HAP-1 (cell line): ENCODE measurements around the gene GPC3.

ENCODE experiments used
- DNase-seq, 2 experiments: peaks; one replicate each; pipeline ENCODE4 v3.0.0-alpha.2; 2016 to 2020; ENCODE audit warnings: low spot score in 2 of 2
- H3K27me3 ChIP-seq: fragments of 250-450 bp; sonication (Bioruptor Pico); 2 replicates; pipeline ENCODE4 v1.5.1; 2020; ENCODE audit warnings: low read depth, mild to moderate bottlenecking, moderate library complexity
- H3K36me3 ChIP-seq: fragments of 250-450 bp; sonication (Bioruptor Pico); replicated peaks from 2 replicates; pipeline ENCODE4 v1.5.1; 2020; ENCODE audit warnings: mild to moderate bottlenecking
- H3K4me1 ChIP-seq: fragments of 250-450 bp; sonication (Bioruptor Pico); 2 replicates; pipeline ENCODE4 v1.5.1; 2020; ENCODE audit warnings: mild to moderate bottlenecking
- H3K4me3 ChIP-seq: fragments of 250-450 bp; sonication (Bioruptor Pico); 2 replicates; pipeline ENCODE4 v1.5.1; 2020; ENCODE audit warnings: mild to moderate bottlenecking, moderate library complexity
- H3K9me3 ChIP-seq: fragments of 250-450 bp; sonication (Bioruptor Pico); 2 replicates; pipeline ENCODE4 v1.5.1; 2020; ENCODE audit warnings: mild to moderate bottlenecking, moderate library complexity
- in situ Hi-C: fragments of 300-500 bp; cut with MboI; formaldehyde crosslinking; loops from 3 replicates; pipeline ENCODE4 v1.14.3; 2020; ENCODE audit warnings: low sequenced_read_pairs, inconsistent platforms, mixed read lengths

GPC3 gene

DNA sequence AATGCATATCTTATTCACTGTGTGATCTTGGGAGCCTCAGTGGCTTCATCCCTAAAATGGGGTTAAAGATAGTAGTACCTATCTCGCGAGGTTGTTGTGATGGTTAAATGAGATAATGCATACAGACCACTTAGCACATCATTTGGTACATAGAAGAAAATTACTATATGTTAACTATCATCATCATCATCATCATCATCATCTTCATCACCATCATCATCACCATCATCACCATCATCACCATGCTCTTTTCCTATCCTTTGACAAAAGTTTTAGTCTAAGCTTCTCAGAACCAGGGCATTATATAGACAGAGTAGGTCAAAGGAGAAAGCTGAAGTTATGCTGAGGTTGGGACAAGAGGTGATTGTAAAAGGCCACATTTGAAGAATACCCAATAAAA lies 145.0 kb downstream of the GPC3 start:
- in situ Hi-C loops, result no loop called here
- DNase-seq, result no peak
- Histone ChIP-seq H3K4me1 (peaks cover 16% of the 10 kb centered on the region), H3K27me3 (no peaks in the 10 kb centered on the region), H3K36me3 (peaks cover 8% of the 10 kb centered on the region; the same call in 1 of the 2 replicates), H3K9me3 (no peaks in the 10 kb centered on the region), H3K4me3 (no peak overlapping the region)

DNA sequence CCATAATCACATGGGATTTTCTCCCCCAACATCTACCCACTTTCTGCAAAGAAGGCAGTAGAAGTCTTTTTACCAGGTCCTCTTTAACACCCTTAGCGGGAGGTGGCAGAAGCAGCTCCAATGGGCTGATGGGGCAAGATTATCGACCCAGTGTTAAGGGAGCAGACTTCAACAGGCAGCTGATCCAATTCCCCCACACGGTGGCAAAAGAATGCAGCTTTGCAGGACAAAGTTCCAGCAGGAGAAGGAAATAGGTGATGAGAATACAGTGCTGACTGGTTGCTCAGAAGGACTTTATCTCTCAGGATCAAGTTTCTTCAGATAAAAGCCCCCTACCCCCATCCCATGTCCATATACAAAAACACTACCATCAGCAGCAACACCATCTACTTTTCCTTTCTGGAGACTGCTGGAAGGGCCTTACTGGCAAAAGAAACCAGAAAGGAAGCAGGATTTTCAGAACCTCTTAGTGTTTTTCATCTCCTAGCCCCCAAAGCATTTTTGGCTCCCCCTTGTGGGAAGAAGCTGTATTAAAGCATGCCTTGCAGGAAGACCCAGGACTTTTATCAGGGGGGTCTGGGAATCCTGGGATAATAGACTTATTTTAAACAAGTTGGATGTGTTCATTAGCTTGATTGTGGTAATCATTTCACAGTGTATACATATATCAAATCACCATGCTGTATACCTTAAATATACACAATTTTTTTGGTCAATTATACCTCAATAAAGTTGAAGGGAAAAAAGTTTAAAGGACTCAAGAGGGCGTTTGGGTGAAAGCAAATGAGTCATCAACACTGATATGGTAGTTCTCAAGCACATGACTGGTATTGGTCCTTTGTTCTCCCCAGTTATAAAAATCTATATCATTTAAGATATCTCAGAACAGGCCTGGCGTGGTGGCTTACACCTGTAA lies 146.4 kb downstream of the GPC3 start:
- Histone ChIP-seq H3K27me3 (no peaks in the 10 kb centered on the region), H3K4me3 (no peak overlapping the region), H3K36me3 (peaks cover 8% of the 10 kb centered on the region), H3K9me3 (no peaks in the 10 kb centered on the region), H3K4me1 (peaks cover 9% of the 10 kb centered on the region)
- DNase-seq, result peak; percentile 59 to 83
- in situ Hi-C loops, result no loop called here

DNA sequence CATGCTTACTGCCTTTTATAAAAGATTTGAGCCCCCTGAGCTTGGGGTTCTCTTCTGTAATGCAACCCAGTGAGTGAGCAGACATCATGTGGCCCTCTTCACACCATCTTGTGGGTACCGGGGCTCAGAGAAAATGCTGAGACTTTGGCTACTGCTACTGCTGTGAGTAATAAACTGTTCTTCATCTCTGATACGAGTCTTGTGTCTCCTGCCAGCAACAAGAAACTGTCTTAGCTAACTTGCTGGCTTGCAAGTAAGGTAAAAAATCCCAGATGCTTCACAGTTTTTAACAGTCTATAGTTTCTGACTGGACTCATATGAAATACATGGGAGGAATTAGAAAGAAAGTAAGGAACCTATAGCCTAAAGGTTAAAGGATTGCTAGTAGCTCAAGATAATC lies 148.3 kb downstream of the GPC3 start:
- Histone ChIP-seq H3K36me3 (peaks cover 4% of the 10 kb centered on the region), H3K9me3 (no peaks in the 10 kb centered on the region), H3K4me3 (no peak overlapping the region), H3K27me3 (no peaks in the 10 kb centered on the region), H3K4me1 (peaks cover 9% of the 10 kb centered on the region)
- in situ Hi-C loops, result no loop called here
- no peak for DNase-seq

DNA sequence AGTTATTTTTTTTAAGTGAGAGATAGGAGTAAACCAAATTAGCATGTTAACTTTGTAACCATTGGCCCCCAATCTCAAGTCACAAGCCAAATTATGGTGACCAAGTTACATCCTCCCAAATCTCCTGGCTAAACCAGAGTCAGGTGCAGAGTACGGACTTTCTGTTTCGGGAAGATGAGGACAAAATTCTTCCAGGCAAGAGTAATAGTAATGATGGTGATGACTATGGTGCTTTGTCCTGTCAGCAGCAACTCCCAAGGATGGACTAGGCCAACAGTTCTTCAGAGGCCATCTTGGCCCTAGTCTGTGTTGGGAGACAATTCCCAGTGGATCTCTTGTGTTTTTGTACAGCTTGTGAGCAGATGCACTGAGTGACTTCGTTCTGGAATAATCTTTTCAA lies 148.8 kb downstream of the GPC3 start:
- no peaks in the 10 kb centered on the region for H3K9me3 ChIP-seq
- no peak for DNase-seq
- H3K4me1 ChIP-seq, result peaks cover 9% of the 10 kb centered on the region
- H3K36me3 ChIP-seq, result peaks cover 4% of the 10 kb centered on the region
- no peak overlapping the region for H3K4me3 ChIP-seq
- no peaks in the 10 kb centered on the region for H3K27me3 ChIP-seq
- in situ Hi-C loops, result no loop called here

DNA sequence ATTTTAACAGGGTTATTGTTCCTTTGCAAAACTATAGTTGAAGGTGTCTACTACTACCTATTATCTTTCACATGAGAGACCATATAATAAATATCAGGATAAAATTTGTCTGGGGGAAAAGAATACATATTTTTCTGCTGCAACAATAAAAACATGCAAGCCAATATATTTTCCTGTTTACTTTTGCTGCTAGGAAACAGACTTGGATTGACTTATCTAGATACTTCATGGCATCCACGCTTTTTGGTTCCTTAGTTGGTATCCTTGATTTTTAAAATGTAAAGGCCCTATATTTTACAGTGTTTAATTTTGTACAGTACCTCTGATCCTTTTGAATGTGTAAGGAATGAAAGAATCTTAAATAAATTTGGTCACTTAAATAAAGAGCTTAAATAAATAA lies 150.6 kb downstream of the GPC3 start:
- Histone ChIP-seq H3K27me3 (no peaks in the 10 kb centered on the region), H3K4me3 (no peak overlapping the region), H3K36me3 (peaks cover 4% of the 10 kb centered on the region), H3K4me1 (peaks cover 9% of the 10 kb centered on the region), H3K9me3 (no peaks in the 10 kb centered on the region)
- DNase-seq, result no peak
- in situ Hi-C loops, result no loop called here

DNA sequence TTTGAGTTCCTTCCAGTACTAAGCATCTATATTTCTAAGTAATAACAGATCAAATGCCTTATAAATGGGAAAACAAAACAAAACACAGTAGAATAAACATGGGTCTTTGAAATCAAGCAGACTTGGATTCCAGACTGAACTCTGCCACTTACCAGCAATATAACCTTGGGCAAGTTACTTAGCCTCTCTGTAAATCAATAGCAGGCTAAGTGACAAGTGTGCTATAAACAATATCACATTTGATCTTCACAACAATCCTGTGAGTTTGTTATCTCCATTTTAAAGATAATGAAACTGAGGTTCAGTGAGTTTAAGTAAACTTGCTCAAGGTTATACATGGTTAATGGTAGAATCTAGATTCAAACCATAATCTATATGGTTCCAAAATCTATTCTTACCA lies 165.8 kb downstream of the GPC3 start:
- H3K4me1 ChIP-seq, result no peaks in the 10 kb centered on the region
- DNase-seq, result no peak
- H3K9me3 ChIP-seq, result no peaks in the 10 kb centered on the region
- no peaks in the 10 kb centered on the region for H3K27me3 ChIP-seq
- H3K36me3 ChIP-seq, result peaks cover 7% of the 10 kb centered on the region; the same call in 1 of the 2 replicates
- no peak overlapping the region for H3K4me3 ChIP-seq
- in situ Hi-C loops, result no loop called here

DNA sequence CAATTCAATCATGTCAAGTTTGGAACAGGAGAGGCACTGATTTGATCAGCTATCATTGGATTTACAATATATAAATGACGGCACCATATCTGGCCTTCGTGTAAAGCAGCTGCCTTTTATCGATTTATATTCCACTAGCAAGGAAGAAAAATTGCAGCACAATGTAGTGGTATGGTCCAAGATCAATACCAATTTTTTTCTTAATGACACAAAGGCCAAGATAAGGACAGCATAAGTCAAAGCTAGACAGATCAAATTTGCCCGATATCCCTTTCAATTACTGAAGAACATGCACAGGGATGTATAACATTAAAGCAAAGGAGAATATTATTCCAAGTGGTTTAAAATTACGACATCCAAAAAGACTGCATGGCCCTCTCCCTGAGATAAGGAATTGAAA lies 167.4 kb downstream of the GPC3 start:
- H3K9me3 ChIP-seq, result no peaks in the 10 kb centered on the region

DNA sequence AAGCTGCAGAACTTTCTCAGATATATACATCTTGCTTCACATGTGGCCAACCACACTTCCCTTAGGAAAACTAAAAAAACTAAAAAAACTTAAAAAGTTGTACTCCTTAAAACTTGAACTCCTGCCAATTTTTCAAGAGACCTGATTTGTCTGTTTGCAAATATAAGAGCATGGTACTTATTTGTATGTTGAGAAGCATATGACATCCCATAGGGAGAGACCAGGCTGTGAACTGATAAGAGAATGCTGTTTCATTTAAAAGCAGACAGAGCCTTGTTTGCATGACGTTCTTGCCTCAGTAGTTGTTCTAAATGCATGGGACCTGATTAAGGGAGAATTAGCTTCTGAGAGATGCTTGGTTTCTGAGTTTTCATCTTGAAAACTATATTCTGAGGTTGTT lies 169.9 kb downstream of the GPC3 start:
- DNase-seq, result no peak
- H3K4me3 ChIP-seq, result no peak overlapping the region
- H3K9me3 ChIP-seq, result no peaks in the 10 kb centered on the region
- H3K36me3 ChIP-seq, result no peaks in the 10 kb centered on the region; the same call in 1 of the 2 replicates
- no peaks in the 10 kb centered on the region for H3K4me1 ChIP-seq
- no peaks in the 10 kb centered on the region for H3K27me3 ChIP-seq
- in situ Hi-C loops, result no loop called here

More for the DNA sequence above, 167.4 kb downstream of the GPC3 start:
- Histone ChIP-seq H3K4me3 (no peak overlapping the region), H3K36me3 (peaks cover 7% of the 10 kb centered on the region; the same call in 1 of the 2 replicates), H3K4me1 (no peaks in the 10 kb centered on the region), H3K27me3 (no peaks in the 10 kb centered on the region)
- in situ Hi-C loops, result no loop called here
- no peak for DNase-seq

DNA sequence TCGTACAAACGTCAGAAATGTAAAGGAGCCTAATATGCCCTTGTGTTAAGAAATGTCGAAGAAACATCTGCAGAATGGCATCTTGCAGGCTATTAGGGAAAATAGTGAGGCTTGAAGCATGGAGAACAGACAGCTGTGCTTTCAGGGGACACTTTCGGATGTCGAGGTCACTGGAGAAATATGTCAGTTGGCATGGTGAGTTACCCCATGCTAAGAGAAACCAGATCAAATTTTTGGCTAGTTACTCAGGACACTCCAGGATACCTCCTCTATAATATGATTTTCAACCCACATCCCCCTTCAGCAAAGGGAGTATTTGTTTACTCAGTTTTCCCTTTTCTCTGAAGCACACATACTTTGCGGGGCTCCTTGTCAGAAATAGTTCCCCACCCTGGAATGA lies 171.4 kb downstream of the GPC3 start:
- no peaks in the 10 kb centered on the region; the same call in 1 of the 2 replicates for H3K36me3 ChIP-seq
- H3K4me1 ChIP-seq, result no peaks in the 10 kb centered on the region
- H3K4me3 ChIP-seq, result no peak overlapping the region
- no peaks in the 10 kb centered on the region for H3K27me3 ChIP-seq
- in situ Hi-C loops, result no loop called here
- no peak for DNase-seq
- H3K9me3 ChIP-seq, result no peaks in the 10 kb centered on the region

DNA sequence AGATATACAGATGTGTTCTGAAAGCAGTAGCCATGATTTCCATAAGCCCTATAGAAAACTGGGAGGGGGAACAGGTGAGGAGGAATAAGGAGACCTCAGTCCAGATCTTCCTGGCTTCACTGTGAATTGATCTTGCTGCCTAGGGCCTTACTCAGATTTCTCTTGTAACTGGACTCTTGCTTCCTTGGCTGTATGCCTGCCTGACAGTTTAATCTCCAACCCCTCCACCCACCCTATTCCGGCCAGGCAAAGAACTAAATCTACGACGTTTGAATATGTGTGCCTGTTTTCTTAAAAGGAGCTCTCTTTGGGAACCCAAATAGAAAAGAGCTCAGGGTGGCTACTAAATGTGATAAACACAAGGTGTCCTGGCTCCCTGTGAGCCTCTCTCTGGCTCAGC lies 173.0 kb downstream of the GPC3 start:
- H3K36me3 ChIP-seq, result peaks cover 7% of the 10 kb centered on the region
- no peak overlapping the region for H3K4me3 ChIP-seq
- no peak for DNase-seq
- in situ Hi-C loops, result no loop called here
- no peaks in the 10 kb centered on the region for H3K27me3 ChIP-seq
- no peaks in the 10 kb centered on the region for H3K4me1 ChIP-seq
- no peaks in the 10 kb centered on the region for H3K9me3 ChIP-seq

DNA sequence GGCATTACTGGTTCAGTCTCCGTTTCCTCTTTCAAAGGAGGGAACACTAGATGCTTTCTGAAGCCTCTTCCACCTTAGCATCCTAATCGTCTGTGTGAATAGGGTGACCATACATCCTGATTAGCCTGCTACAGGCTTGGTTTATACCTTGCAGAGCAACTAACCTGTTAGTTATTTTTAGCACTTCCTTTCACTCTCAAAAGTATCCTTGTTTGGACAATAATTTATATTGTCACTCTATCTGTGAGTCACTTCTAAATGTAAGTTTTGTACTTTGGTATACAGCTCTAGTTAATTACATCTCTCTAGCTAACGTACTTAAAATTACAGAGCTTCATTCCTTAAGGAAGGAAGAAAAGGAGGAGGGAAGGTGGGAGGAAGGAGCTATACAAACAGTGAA lies 174.5 kb downstream of the GPC3 start:
- DNase-seq, result no peak
- no peaks in the 10 kb centered on the region for H3K27me3 ChIP-seq
- H3K4me1 ChIP-seq, result no peaks in the 10 kb centered on the region
- no peaks in the 10 kb centered on the region for H3K9me3 ChIP-seq
- peaks cover 14% of the 10 kb centered on the region for H3K36me3 ChIP-seq
- in situ Hi-C loops, result no loop called here
- H3K4me3 ChIP-seq, result no peak overlapping the region

DNA sequence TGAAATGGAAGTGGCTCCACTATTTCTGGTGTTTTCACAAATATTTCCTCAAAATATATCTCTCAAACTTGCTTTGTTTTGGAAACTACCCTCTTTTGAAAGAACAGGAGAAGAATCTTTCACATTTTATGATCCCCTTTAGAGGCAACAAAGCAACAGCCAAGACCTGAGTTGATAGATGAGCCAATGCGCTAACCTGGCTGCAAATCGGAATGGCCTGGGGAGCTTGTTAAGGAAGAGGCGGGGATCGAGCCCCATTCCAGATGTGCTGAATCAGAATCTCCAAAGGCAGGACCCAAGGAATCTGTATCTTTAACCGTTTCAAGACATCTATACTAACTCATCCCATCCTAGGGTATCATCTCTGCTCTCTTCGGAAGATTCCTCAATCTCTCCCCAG lies 181.3 kb downstream of the GPC3 start:
- in situ Hi-C loops, result no loop called here
- peaks cover 10% of the 10 kb centered on the region for H3K4me1 ChIP-seq
- H3K27me3 ChIP-seq, result no peaks in the 10 kb centered on the region
- no peaks in the 10 kb centered on the region for H3K9me3 ChIP-seq
- no peak overlapping the region for H3K4me3 ChIP-seq
- DNase-seq, result no peak
- peaks cover 14% of the 10 kb centered on the region for H3K36me3 ChIP-seq

DNA sequence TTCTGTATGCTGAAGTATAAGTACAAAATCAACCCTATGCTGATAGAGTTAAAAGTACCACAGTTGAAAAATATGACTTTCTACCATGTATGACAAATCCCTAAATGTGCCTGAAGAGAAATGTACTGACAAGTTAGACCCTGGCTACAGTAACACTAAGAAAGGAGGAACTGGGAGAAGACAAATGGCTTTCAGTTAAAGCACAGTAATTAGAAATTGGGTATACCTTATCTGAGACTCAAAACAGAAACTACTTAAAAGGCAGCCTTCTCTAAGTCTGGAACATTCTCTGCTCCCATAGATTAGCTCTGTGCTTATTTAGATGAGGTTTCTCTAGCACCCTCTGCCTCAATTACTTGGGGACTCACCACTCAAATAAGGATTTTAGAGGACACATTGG lies 189.1 kb downstream of the GPC3 start:
- H3K4me1 ChIP-seq, result peaks cover 30% of the 10 kb centered on the region
- no peaks in the 10 kb centered on the region for H3K27me3 ChIP-seq
- in situ Hi-C loops, result loop anchor here (25.0 kb wide), 1 partner anchor 591 kb away; no protein-coding TSS in a partner anchor
- H3K36me3 ChIP-seq, result no peaks in the 10 kb centered on the region; the same call in 1 of the 2 replicates
- DNase-seq, result no peak
- no peaks in the 10 kb centered on the region for H3K9me3 ChIP-seq
- H3K4me3 ChIP-seq, result no peak overlapping the region

DNA sequence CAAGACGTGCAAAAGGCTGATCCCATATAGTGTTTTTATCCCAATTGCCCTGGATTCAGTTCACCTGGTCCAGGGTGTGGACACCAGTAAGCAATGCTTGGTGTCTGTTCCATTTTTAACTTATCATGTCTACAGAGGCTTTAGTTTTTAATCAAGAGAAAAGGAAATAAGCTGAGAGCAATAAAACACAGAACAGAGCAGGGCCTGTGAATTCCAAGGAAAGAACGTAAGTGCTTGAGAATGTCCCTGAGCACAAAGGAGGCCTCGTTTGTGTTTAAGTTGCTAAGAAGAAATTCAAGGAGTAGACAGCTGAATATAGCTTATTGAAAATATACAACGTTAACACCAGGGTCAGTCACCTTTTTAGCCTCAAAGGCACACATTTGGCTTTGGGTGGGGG lies 191.3 kb downstream of the GPC3 start:
- H3K9me3 ChIP-seq, result no peaks in the 10 kb centered on the region
- in situ Hi-C loops, result loop anchor here (5.0 to 25.0 kb wide), 2 partner anchors 123 to 593 kb away; no protein-coding TSS in a partner anchor
- peak in 1 of 2 experiments; percentile 23 for DNase-seq

More for the DNA sequence above, 191.3 kb downstream of the GPC3 start:
- Histone ChIP-seq H3K36me3 (no peaks in the 10 kb centered on the region), H3K4me3 (no peak overlapping the region), H3K4me1 (peaks cover 30% of the 10 kb centered on the region), H3K27me3 (no peaks in the 10 kb centered on the region)
